Measurements from ENCODE around the gene SRSF5. TPM values are rescaled to one million over a fixed set of nuclear protein-coding genes. Genes with fewer than 3 reads are reported as not detected.
A peak's percentile ranks its signal among the peaks of the same experiment; 100 is the strongest.
"Not testable (repeated sequence)": the region's sequence is repeated elsewhere in the genome, so short reads cannot be mapped to it uniquely, and the experiment has no call there.

The SRSF5 gene
- polyA plus RNA-seq, 1 donor = 836 TPM

GRCh38 chr14:69798339-69798735 lies 31.4 kb downstream of the SRSF5 start:
- no peak for DNase-seq

GRCh38 chr14:69803753-69804152 lies 36.8 kb downstream of the SRSF5 start:
- no peak for DNase-seq

DNA sequence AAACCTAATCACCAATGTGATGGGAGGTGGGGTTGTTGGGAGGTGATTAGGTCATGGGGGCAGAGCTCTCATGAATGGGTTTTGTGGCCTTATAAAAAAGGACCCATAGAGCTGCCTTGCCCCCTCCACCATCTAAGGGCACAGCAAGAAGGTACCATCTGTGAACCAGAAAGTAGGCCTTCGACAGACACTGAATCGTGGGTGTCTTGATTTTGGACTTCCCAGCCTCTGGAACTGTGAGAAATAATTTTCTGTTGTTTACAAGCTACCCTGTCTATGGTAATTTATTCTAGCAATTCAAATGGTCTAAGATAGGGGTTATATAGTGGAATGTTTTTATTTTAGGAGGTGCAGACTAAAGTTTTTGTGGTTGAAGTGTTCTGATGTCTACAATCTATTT lies 38.0 kb downstream of the SRSF5 start:
- DNase-seq = no peak

DNA sequence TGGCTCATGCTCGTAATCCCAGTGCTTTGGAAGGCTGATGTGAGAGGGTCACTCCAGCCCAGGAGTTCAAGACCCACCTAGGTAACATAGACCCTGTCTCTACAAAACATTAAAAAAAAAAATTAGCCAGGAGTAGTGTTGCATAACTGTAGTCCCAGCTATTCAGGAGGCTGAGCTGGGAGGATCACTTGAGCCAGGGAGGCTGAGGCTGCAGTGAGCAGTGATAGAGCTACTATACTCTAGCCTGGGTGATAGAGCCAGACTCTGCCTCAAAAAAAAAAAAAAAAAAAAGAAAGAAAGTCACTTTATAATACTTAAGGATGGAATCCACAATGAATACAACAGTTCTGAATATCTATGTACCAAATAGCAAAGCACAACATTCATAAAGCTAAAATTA lies 40.2 kb downstream of the SRSF5 start:
- no peak for DNase-seq

DNA sequence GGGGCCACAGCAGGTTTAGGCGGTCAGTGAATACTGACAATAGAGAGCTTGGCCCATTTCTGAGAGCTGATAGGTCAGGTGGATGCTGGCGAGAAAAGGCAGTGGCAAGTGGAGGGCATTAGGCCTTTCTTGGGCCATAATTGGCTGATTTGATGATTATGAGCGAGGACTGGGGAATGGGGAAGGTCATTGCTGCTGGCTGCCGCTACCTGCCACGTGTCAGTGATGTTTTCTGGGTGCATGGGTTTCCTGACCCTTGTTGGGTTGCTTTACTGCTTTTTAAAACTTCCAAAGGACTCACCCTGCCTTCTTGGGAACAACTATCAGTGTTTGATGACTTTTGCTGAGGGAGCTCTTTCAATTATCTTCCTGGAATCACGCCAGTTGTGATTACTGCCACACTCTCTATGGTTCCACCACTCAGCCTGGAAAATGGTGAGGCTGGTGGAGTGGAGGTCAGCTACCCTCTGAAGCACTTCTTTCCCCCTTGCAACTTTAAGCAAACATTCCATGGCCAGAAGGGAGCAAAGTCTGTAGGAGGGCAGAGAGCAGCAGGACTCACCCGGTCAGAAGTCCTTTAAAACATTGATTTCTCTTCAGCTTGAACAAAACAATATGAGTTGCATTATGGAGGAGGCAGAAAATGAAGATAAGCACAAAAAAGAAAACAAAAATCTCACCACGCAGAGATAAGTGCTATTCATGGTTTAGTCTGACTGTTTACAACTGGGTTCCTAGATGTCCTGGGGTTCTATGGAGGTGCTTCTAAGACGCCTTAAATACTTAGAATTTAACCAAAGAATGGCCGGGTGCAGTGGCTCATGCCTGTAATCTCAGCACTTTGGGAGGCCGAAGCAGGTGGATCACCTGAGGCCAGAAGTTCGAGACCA lies 42.2 kb downstream of the SRSF5 start:
- no peak for DNase-seq

GRCh38 chr14:69811227-69811867 lies 44.4 kb downstream of the SRSF5 start:
- DNase-seq = no peak

- DNase-seq = no peak
Measured at GRCh38 chr14:69811868-69812252, 44.9 kb downstream of the SRSF5 start.

DNA sequence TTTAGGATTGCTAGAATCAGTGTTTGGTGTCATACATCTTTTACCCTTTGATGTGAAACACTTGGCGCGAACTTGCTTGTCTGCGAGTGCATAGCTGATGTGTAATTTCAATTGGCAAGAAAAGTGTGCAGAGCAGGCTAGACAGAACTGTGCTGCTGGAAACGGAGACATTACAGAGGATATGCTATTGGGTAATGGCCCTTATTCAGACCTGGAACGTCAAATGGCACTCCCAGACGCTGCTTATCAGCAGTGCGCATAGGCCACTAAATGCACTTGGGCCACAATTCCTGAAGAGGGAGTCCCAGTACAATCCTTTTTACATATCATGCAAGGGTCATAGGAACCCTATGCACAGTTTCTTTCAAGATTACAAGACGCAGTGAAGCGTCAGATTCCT lies 45.8 kb downstream of the SRSF5 start:
- DNase-seq = no peak

DNA sequence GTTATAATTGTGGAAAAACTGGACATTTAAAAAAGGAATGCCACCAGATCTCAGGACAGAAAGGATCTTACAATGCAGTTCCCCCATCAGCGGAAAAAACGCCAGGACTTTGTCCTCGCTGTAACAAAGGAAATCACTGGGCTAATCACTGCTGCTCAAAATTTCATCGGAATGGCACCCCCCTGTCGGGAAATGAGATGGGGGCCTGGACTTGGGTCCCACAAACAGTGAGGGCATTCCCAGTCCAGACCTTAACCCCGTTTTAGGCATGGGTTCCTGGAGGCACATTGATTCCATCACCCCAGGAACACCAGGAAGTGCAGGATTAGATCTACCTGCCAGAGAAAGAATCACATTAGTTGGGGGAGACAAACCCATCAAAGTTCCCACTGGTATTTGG lies 46.4 kb downstream of the SRSF5 start:
- DNase-seq = not testable (repeated sequence)

DNA sequence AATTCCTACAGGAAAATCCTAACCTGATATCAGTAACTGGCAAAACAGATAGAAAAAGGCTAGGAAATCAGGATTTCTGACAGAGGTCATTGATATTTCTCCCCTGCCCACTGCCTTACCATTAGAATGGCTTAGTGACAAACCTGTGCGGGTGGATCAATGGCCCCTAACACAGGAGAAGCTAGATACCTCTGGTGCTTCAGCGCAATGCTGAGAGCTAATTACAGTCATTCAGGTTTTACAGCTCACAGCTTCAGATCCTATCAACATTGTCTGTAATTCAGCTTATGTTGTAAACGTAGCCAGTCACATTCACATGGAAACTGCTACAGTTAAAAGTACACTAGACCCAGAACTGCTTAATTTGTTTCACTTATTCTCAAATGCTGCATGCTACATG lies 47.5 kb downstream of the SRSF5 start:
- no peak for DNase-seq

- DNase-seq = no peak
Measured at GRCh38 chr14:69815556-69815955, 48.6 kb downstream of the SRSF5 start.

DNA sequence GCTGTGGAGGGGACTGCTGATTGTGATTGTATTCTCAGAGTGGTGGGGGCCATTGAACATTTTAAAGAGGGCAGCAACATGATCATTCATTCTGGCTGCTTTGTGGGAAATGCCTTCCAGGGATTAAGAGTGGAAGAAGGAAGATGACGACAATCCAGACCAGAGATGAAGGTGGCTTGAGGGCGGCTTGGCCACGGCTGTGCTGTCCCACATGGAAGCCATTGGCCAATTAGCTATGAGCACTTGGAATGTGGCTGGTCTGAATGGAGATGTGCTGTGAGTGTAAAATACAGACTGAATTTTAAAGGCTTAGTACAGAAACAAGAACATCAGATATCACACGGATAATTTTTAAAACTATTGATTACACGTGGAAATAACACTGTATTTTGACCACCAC lies 49.3 kb downstream of the SRSF5 start:
- no peak for DNase-seq

- DNase-seq = peak; percentile 71
Measured at GRCh38 chr14:69818758-69819191, 51.8 kb downstream of the SRSF5 start.

GRCh38 chr14:69819607-69820006 lies 52.7 kb downstream of the SRSF5 start:
- DNase-seq = no peak

- no peak for DNase-seq
Measured at GRCh38 chr14:69820991-69821390, 54.0 kb downstream of the SRSF5 start.

Other genes with a start within 250 kb of the SRSF5 start
- gene CCDC177, start 192.3 kb upstream of the SRSF5 start, polyA plus RNA-seq (ENCODE audit: insufficient read length) = 0.05 TPM
- gene SUSD6, start 155.5 kb upstream of the SRSF5 start, polyA plus RNA-seq (ENCODE audit: insufficient read length) = 22.8 TPM
- 0.22 TPM for gene SLC10A1, start 30.1 kb downstream of the SRSF5 start, polyA plus RNA-seq (ENCODE audit: insufficient read length)
- gene SMOC1, start 112.3 kb downstream of the SRSF5 start, polyA plus RNA-seq (ENCODE audit: insufficient read length) = 1.7 TPM

Measured in left kidney (tissue), 2 donors.